WTC11 (cell line): ENCODE measurements around the gene LIN7B. TPM values are rescaled to one million over a fixed set of nuclear protein-coding genes. Genes with fewer than 3 reads are reported as not detected.

Experiments
- ATAC-seq: fragments of 200-7000 bp; cut with Tn5 transposase; 2 replicates; pipeline ENCODE4 v1.10.0; 2021; ENCODE audit warnings: mild to moderate bottlenecking, moderate library complexity
- CTCF ChIA-PET: fragments of 300-600 bp; sonication (Branson Sonifier 250); formaldehyde crosslinking; loops from one replicate; lab custom pipeline; 2021; ENCODE audit warnings: antibody characterized with exemption; lab: Charles Lee
- POLR2A ChIA-PET: fragments of 350-600 bp; sonication (Branson Sonifier 250); formaldehyde crosslinking; loops from one replicate; lab custom pipeline; 2021; ENCODE audit warnings: antibody characterized with exemption; lab: Charles Lee
- DNase-seq: peaks from one replicate; pipeline ENCODE4 v3.0.0; 2021; ENCODE audit warnings: low spot score
- H3K27ac Mint-ChIP-seq: 2 replicates; pipeline ENCODE4 v1.8.0; 2021; ENCODE audit warnings: mixed read lengths
- H3K27me3 Mint-ChIP-seq: 2 replicates; pipeline ENCODE4 v1.8.0; 2021; ENCODE audit warnings: low read depth, mild to moderate bottlenecking, moderate library complexity, mixed read lengths
- H3K36me3 Mint-ChIP-seq: 2 replicates; pipeline ENCODE4 v1.8.0; 2021; ENCODE audit warnings: mixed read lengths
- H3K4me1 Mint-ChIP-seq: 2 replicates; pipeline ENCODE4 v1.8.0; 2022; ENCODE audit warnings: mixed read lengths
- H3K4me3 Mint-ChIP-seq: 2 replicates; pipeline ENCODE4 v1.8.0; 2021; ENCODE audit warnings: mild to moderate bottlenecking, moderate library complexity, mixed read lengths
- H3K9me3 Mint-ChIP-seq: 2 replicates; pipeline ENCODE4 v1.8.0; 2021; ENCODE audit warnings: mixed read lengths
- AR ChIP-seq: fragments of 250-450 bp; sonication (Bioruptor Pico); IDR thresholded peaks from 2 replicates; pipeline ENCODE4 v1.9.0; 2021; ENCODE audit warnings: mild to moderate bottlenecking
- ATF1 ChIP-seq: sonication (generic); formaldehyde crosslinking; IDR thresholded peaks from 2 replicates; pipeline ENCODE4 v1.8.1; 2023; ENCODE audit warnings: mild to moderate bottlenecking, moderate library complexity, missing genetic modification reagents
- ATF2 ChIP-seq: sonication (generic); formaldehyde crosslinking; IDR thresholded peaks from 2 replicates; pipeline ENCODE4 v1.8.1; 2022; ENCODE audit warnings: low read depth, missing genetic modification reagents, borderline replicate concordance
- ATF6 ChIP-seq: sonication (generic); formaldehyde crosslinking; IDR thresholded peaks from 2 replicates; pipeline ENCODE4 v1.8.1; 2023; ENCODE audit warnings: mild to moderate bottlenecking, missing genetic modification reagents
- CREM ChIP-seq: sonication (generic); formaldehyde crosslinking; IDR thresholded peaks from 2 replicates; pipeline ENCODE4 v1.8.1; 2022; ENCODE audit warnings: mild to moderate bottlenecking, missing genetic modification reagents, moderate library complexity
- E2F5 ChIP-seq: sonication (generic); formaldehyde crosslinking; IDR thresholded peaks from 2 replicates; pipeline ENCODE4 v1.8.1; 2022; ENCODE audit warnings: mild to moderate bottlenecking, moderate library complexity, missing genetic modification reagents
- EMX1 ChIP-seq: fragments of 250-450 bp; sonication (Bioruptor Pico); IDR thresholded peaks from 2 replicates; pipeline ENCODE4 v1.8.0; 2021; ENCODE audit warnings: mild to moderate bottlenecking
- FOXK1 ChIP-seq: sonication (generic); formaldehyde crosslinking; IDR thresholded peaks from 2 replicates; pipeline ENCODE4 v1.8.0; 2022; ENCODE audit warnings: mild to moderate bottlenecking, moderate library complexity, missing genetic modification reagents
- FOXP1 ChIP-seq: sonication (generic); formaldehyde crosslinking; IDR thresholded peaks from 2 replicates; pipeline ENCODE4 v1.8.0; 2022; ENCODE audit warnings: missing genetic modification reagents, mild to moderate bottlenecking, moderate library complexity, borderline replicate concordance
- GABPB1 ChIP-seq: sonication (generic); formaldehyde crosslinking; IDR thresholded peaks from 2 replicates; pipeline ENCODE4 v1.8.1; 2023; ENCODE audit warnings: mild to moderate bottlenecking, missing genetic modification reagents
- HMGXB4 ChIP-seq: sonication (generic); formaldehyde crosslinking; IDR thresholded peaks from 2 replicates; pipeline ENCODE4 v1.8.1; 2023; ENCODE audit warnings: mild to moderate bottlenecking, moderate library complexity, missing genetic modification reagents
- MAX ChIP-seq: sonication (generic); formaldehyde crosslinking; IDR thresholded peaks from 2 replicates; pipeline ENCODE4 v1.8.0; 2022; ENCODE audit warnings: mild to moderate bottlenecking, missing genetic modification reagents
- MXD4 ChIP-seq: fragments of 250-450 bp; sonication (Bioruptor Pico); IDR thresholded peaks from 2 replicates; pipeline ENCODE4 v1.8.0; 2021; ENCODE audit warnings: mild to moderate bottlenecking, moderate library complexity, borderline replicate concordance
- PRDM15 ChIP-seq: sonication (generic); formaldehyde crosslinking; IDR thresholded peaks from 2 replicates; pipeline ENCODE4 v1.8.0; 2022; ENCODE audit warnings: missing genetic modification reagents
- SMAD4 ChIP-seq: sonication (generic); formaldehyde crosslinking; IDR thresholded peaks from 2 replicates; pipeline ENCODE4 v1.8.0; 2022; ENCODE audit warnings: mild to moderate bottlenecking, missing genetic modification reagents
- TCF7 ChIP-seq: sonication (generic); formaldehyde crosslinking; IDR thresholded peaks from 2 replicates; pipeline ENCODE4 v1.8.0; 2022; ENCODE audit warnings: mild to moderate bottlenecking, low read depth, missing genetic modification reagents, moderate library complexity
- ZNF121 ChIP-seq: sonication (generic); formaldehyde crosslinking; IDR thresholded peaks from 2 replicates; pipeline ENCODE4 v1.8.0; 2023; ENCODE audit warnings: missing genetic modification reagents
- ZNF232 ChIP-seq: sonication (generic); formaldehyde crosslinking; IDR thresholded peaks from 2 replicates; pipeline ENCODE4 v1.8.0; 2022; ENCODE audit warnings: mild to moderate bottlenecking, missing genetic modification reagents
- ZNF423 ChIP-seq: fragments of 250-450 bp; sonication (Bioruptor Pico); IDR thresholded peaks from 2 replicates; pipeline ENCODE4 v2.1.2; 2022; ENCODE audit warnings: mild to moderate bottlenecking, moderate library complexity
- ZNF671 ChIP-seq: fragments of 250-450 bp; sonication (Bioruptor Pico); IDR thresholded peaks from 2 replicates; pipeline ENCODE4 v1.8.0; 2021; ENCODE audit warnings: mild to moderate bottlenecking
- total RNA-seq: library from RNA; stranded (reverse); gene quantifications from 3 replicates; pipeline ENCODE4 v1.2.3, GENCODE V29; 2021

The LIN7B gene
- total RNA-seq, 1 experiment from 2014 or later = 5.1 TPM

- no peak for TF ChIP-seq AR (CRISPR knock-in tag)
- peak; percentile 46; the same call in 1 of the 2 replicates for TF ChIP-seq MAX (CRISPR knock-in tag)
- peak; percentile 49 for TF ChIP-seq ZNF232 (CRISPR knock-in tag)
- TF ChIP-seq ZNF671 (CRISPR knock-in tag) = 0 out of 2 replicates have a peak, but pooled peaks have one; percentile 16
- TF ChIP-seq ZNF423 (CRISPR knock-in tag) = no peak
- TF ChIP-seq ATF6 (CRISPR knock-in tag) = no peak
- TF ChIP-seq CREM (CRISPR knock-in tag) = no peak
- no peak for TF ChIP-seq ATF2
- TF ChIP-seq SMAD4 = 0 out of 2 replicates have a peak, but pooled peaks have one; percentile 30
- TF ChIP-seq ZNF121 (CRISPR knock-in tag) = no peak
- TF ChIP-seq, all 79 proteins: peak for 12
Observed at GRCh38 chr19:49150106-49150943, 36.2 kb downstream of the LIN7B start (continued).

GRCh38 chr19:49150944-49151243 lies 36.7 kb downstream of the LIN7B start:
- ChIA-PET CTCF (interaction anchor here (0.5 to 7.9 kb wide), 15 partner anchors 11 to 211 kb away, joined by 3 to 98 read pairs (median 5); partner anchors contain the start of genes GYS1, RUVBL2 and TEAD2), POLR2A (interaction anchor here (0.6 to 1.4 kb wide), 6 partner anchors 19 to 345 kb away, joined by 3 to 6 read pairs (median 4); partner anchors contain the start of genes BAX and RPS11)
- DNase-seq (no peak), ATAC-seq (no peak)
- Mint-ChIP-seq H3K4me3 (peak overlapping the region; percentile 92), H3K27me3 (peaks cover 60% of the 10 kb centered on the region), H3K27ac (no peak overlapping the region), H3K4me1 (peaks cover 37% of the 10 kb centered on the region), H3K9me3 (peaks cover 14% of the 10 kb centered on the region), H3K36me3 (peaks cover 9% of the 10 kb centered on the region)
- no peak for TF ChIP-seq ATF2
- TF ChIP-seq HMGXB4 = no peak
- TF ChIP-seq ATF1 (CRISPR knock-in tag) = no peak
- no peak for TF ChIP-seq E2F5 (CRISPR knock-in tag)
- no peak for TF ChIP-seq GABPB1
- TF ChIP-seq TCF7 (CRISPR knock-in tag) = no peak
- no peak for TF ChIP-seq FOXK1
- no peak for TF ChIP-seq EMX1 (CRISPR knock-in tag)
- no peak for TF ChIP-seq MXD4 (CRISPR knock-in tag)
- TF ChIP-seq FOXP1 (CRISPR knock-in tag) = no peak
- TF ChIP-seq PRDM15 = no peak
